Skeletal muscle cell (primary cell): ENCODE data around the gene BMP3.
A peak's percentile ranks its signal among the peaks of the same experiment; 100 is the strongest.
"Not testable (repeated sequence)": the region's sequence is repeated elsewhere in the genome, so short reads cannot be mapped to it uniquely, and the experiment has no call there.

Experiments used
- DNase-seq: peaks from one replicate; pipeline ENCODE4 v3.0.0-alpha.2; 2010; ENCODE audit warnings: low read depth
- H3K4me3 ChIP-seq: 2 replicates; pipeline ENCODE4 v1.5.1; 2011; ENCODE audit warnings: low read depth, mild to moderate bottlenecking, control low read depth, low read length, moderate library complexity

The BMP3 gene

GRCh38 chr4:81030061-81030980, at the start of gene BMP3:
TSS of gene BMP3 (plus strand) at chr4:81030708. CDS start at chr4:81031285, 577 bp downstream.
- DNase-seq = no peak
- peak within 1 kb of the TSS; percentile 40 for H3K4me3 ChIP-seq

GRCh38 chr4:80986011-80986410, 44.5 kb upstream of the BMP3 start:
- no peak overlapping the region for H3K4me3 ChIP-seq
- no peak for DNase-seq

- H3K4me3 ChIP-seq = no peak overlapping the region
- peak; percentile 23 for DNase-seq
Observed at GRCh38 chr4:80989921-80990544, 40.5 kb upstream of the BMP3 start.

- no peak for DNase-seq
- H3K4me3 ChIP-seq = no peak overlapping the region
Observed at GRCh38 chr4:80990851-80991250, 39.7 kb upstream of the BMP3 start.

- no peak overlapping the region for H3K4me3 ChIP-seq
- no peak for DNase-seq
Observed at GRCh38 chr4:80999943-81000342, 30.6 kb upstream of the BMP3 start.

GRCh38 chr4:81003597-81004111, 26.9 kb upstream of the BMP3 start:
- DNase-seq = no peak
- no peak overlapping the region for H3K4me3 ChIP-seq

GRCh38 chr4:81007417-81007816, 23.1 kb upstream of the BMP3 start:
- H3K4me3 ChIP-seq = no peak overlapping the region
- no peak for DNase-seq

- H3K4me3 ChIP-seq, DNase-seq: not testable (repeated sequence)
Observed at GRCh38 chr4:81016566-81016965, 13.9 kb upstream of the BMP3 start.

GRCh38 chr4:81019006-81019405, 11.5 kb upstream of the BMP3 start:
- no peak for DNase-seq
- no peak overlapping the region for H3K4me3 ChIP-seq

- H3K4me3 ChIP-seq = no peak overlapping the region
- no peak for DNase-seq
Observed at GRCh38 chr4:81021142-81021944, 9.2 kb upstream of the BMP3 start.

- H3K4me3 ChIP-seq = no peak overlapping the region
- DNase-seq = no peak
Observed at GRCh38 chr4:81021981-81022380, 8.5 kb upstream of the BMP3 start.

GRCh38 chr4:81023484-81023883, 7.0 kb upstream of the BMP3 start:
- no peak overlapping the region for H3K4me3 ChIP-seq
- no peak for DNase-seq

- DNase-seq = no peak
- peak overlapping the region; percentile 40 for H3K4me3 ChIP-seq
Observed at GRCh38 chr4:81030981-81031791, 678 bp downstream of the BMP3 start.

- H3K4me3 ChIP-seq = no peak overlapping the region
- no peak for DNase-seq
Observed at GRCh38 chr4:81031796-81032551, 1.5 kb downstream of the BMP3 start.

- no peak overlapping the region for H3K4me3 ChIP-seq
- DNase-seq = no peak
Observed at GRCh38 chr4:81032771-81033684, 2.5 kb downstream of the BMP3 start.

GRCh38 chr4:81038636-81039350, 8.3 kb downstream of the BMP3 start:
- no peak for DNase-seq
- no peak overlapping the region for H3K4me3 ChIP-seq
